ENCODE results near the gene XAB2.
A peak's percentile ranks its signal among the peaks of the same experiment; 100 is the strongest.
"Not testable (repeated sequence)": the region's sequence is repeated elsewhere in the genome, so short reads cannot be mapped to it uniquely, and the experiment has no call there.

Gene XAB2

GRCh38 chr19:7611541-7612279, 17.6 kb downstream of the XAB2 start:
- no peak for DNase-seq

- DNase-seq: no peak
These were observed 18.7 kb downstream of the XAB2 start for GRCh38 chr19:7610491-7611240.

- DNase-seq: no peak
These were observed 21.3 kb downstream of the XAB2 start for GRCh38 chr19:7607874-7608560.

GRCh38 chr19:7607212-7607873, 22.0 kb downstream of the XAB2 start:
- no peak for DNase-seq

- no peak for DNase-seq
These were observed 23.1 kb downstream of the XAB2 start for GRCh38 chr19:7606289-7606688.

GRCh38 chr19:7605490-7606222, 23.7 kb downstream of the XAB2 start:
- DNase-seq: no peak

GRCh38 chr19:7603919-7604318, 25.4 kb downstream of the XAB2 start:
- DNase-seq: no peak

GRCh38 chr19:7602935-7603497, 26.3 kb downstream of the XAB2 start:
- no peak for DNase-seq

GRCh38 chr19:7602240-7602934, 27.0 kb downstream of the XAB2 start:
- no peak for DNase-seq

- no peak for DNase-seq
These were observed 28.6 kb downstream of the XAB2 start for GRCh38 chr19:7600721-7601120.

- no peak for DNase-seq
These were observed 31.2 kb downstream of the XAB2 start for GRCh38 chr19:7598180-7598579.

- DNase-seq: no peak
These were observed 31.7 kb downstream of the XAB2 start for GRCh38 chr19:7597689-7598088.

GRCh38 chr19:7596211-7596937, 33.0 kb downstream of the XAB2 start:
- DNase-seq: no peak

GRCh38 chr19:7595466-7596133, 33.7 kb downstream of the XAB2 start, which contains the start of gene CAMSAP3:
Gene CAMSAP3 (plus strand): TSS chr19:7595863. CDS start chr19:7596003, 140 bp downstream.
- peak; percentile 72 for DNase-seq

- no peak for DNase-seq
These were observed 39.1 kb downstream of the XAB2 start for GRCh38 chr19:7590256-7590655.

- DNase-seq: no peak
These were observed 39.5 kb downstream of the XAB2 start for GRCh38 chr19:7589822-7590221.

- no peak for DNase-seq
These were observed 46.9 kb downstream of the XAB2 start for GRCh38 chr19:7582446-7582845.

GRCh38 chr19:7579182-7579581, 50.2 kb downstream of the XAB2 start:
- no peak for DNase-seq

GRCh38 chr19:7578127-7578526, 51.2 kb downstream of the XAB2 start:
- no peak for DNase-seq

GRCh38 chr19:7577422-7577821, 51.9 kb downstream of the XAB2 start:
- DNase-seq: not testable (repeated sequence)
